OCI-LY7 (cell line): ENCODE data around the gene GALM. TPM values are rescaled to one million over a fixed set of nuclear protein-coding genes. Genes with fewer than 3 reads are reported as not detected.

Source experiments
- BruUV-seq: library from RNA; stranded (reverse); fragments of 400-500 nt; replicated peaks from 2 replicates; lab custom pipeline; 2021; lab: Mats Ljungman, UMichigan
- CTCF ChIA-PET: fragments of 300-600 bp; sonication (Branson Sonifier 250); formaldehyde crosslinking; loops from one replicate; lab custom pipeline; 2022; ENCODE audit warnings: antibody characterized with exemption; ENCODE audit not compliant: unreplicated experiment; lab: Charles Lee
- POLR2A ChIA-PET: fragments of 300-600 bp; sonication (Branson Sonifier 250); formaldehyde crosslinking; loops from one replicate; lab custom pipeline; 2022; ENCODE audit warnings: antibody characterized with exemption; lab: Charles Lee
- DNase-seq: peaks from one replicate; pipeline ENCODE4 v3.0.0-alpha.2; 2015; ENCODE audit warnings: low spot score
- H2AFZ ChIP-seq: fragments of 200-600 bp; sonication (generic), shearing (Covaris generic); 2 replicates; pipeline ENCODE4 v1.6.1; 2014; ENCODE audit warnings: mild to moderate bottlenecking, antibody characterized with exemption, low read length, moderate library complexity
- H3K27ac ChIP-seq: fragments of 200-600 bp; sonication (generic); 2 replicates; pipeline ENCODE4 v1.5.1; 2014; ENCODE audit warnings: mixed run types, low read depth, mild to moderate bottlenecking, moderate library complexity, low read length, inconsistent platforms; ENCODE audit not compliant: poor library complexity, severe bottlenecking
- H3K36me3 ChIP-seq: fragments of 200-600 bp; sonication (generic); 2 replicates; pipeline ENCODE4 v1.6.1; 2014; ENCODE audit warnings: mild to moderate bottlenecking, antibody characterized with exemption, low read length, moderate library complexity, mixed read lengths; ENCODE audit not compliant: insufficient read depth
- H3K4me1 ChIP-seq: fragments of 200-600 bp; sonication (generic); 2 replicates; pipeline ENCODE4 v1.5.1; 2014; ENCODE audit warnings: mild to moderate bottlenecking, low read length; ENCODE audit not compliant: insufficient read depth, poor library complexity, severe bottlenecking
- H3K4me2 ChIP-seq: fragments of 200-600 bp; sonication (generic); 2 replicates; pipeline ENCODE4 v1.6.1; 2014; ENCODE audit warnings: mild to moderate bottlenecking, low read length
- H3K4me3 ChIP-seq: fragments of 200-600 bp; sonication (generic); 2 replicates; pipeline ENCODE4 v1.5.1; 2014; ENCODE audit warnings: mild to moderate bottlenecking, low read depth, low read length; ENCODE audit not compliant: poor library complexity, severe bottlenecking
- H3K79me2 ChIP-seq: fragments of 200-600 bp; sonication (generic); 2 replicates; pipeline ENCODE4 v1.6.1; 2016; ENCODE audit warnings: low read depth, mild to moderate bottlenecking, low read length, moderate library complexity, mixed read lengths; ENCODE audit not compliant: insufficient read depth
- H3K9me2 ChIP-seq: fragments of 200-600 bp; sonication (generic); 2 replicates; pipeline ENCODE4 v1.6.1; 2016; ENCODE audit warnings: mild to moderate bottlenecking, low read length, mixed read lengths; ENCODE audit not compliant: insufficient read depth
- H3K9me3 ChIP-seq: fragments of 200-600 bp; sonication (generic); 2 replicates; pipeline ENCODE4 v1.6.1; 2014; ENCODE audit warnings: mild to moderate bottlenecking, mixed run types, low read length, mixed read lengths
- H4K20me1 ChIP-seq: fragments of 200-600 bp; sonication (generic); 2 replicates; pipeline ENCODE4 v1.6.1; 2014; ENCODE audit warnings: mild to moderate bottlenecking, antibody characterized with exemption, low read length, moderate library complexity, mixed read lengths; ENCODE audit not compliant: insufficient read depth
- CTCF ChIP-seq: fragments of 200-600 bp; sonication (generic); conservative IDR thresholded peaks from 2 replicates; pipeline ENCODE4 v1.5.1; 2014; ENCODE audit warnings: mild to moderate bottlenecking, antibody characterized with exemption, low read length, moderate library complexity, mixed read lengths
- EZH2phosphoT487 ChIP-seq: fragments of 200-600 bp; sonication (generic); IDR thresholded peaks from 2 replicates; pipeline ENCODE4 v1.6.1; 2018; ENCODE audit warnings: low read depth, borderline replicate concordance, mild to moderate bottlenecking, mixed run types, antibody characterized with exemption, low read length, moderate library complexity, mixed read lengths
- intact Hi-C: fragments of 100-400 bp; cut with micrococcal nuclease; formaldehyde crosslinking; loops from one replicate; pipeline ENCODE4 v1.10.0; 2022; ENCODE audit not compliant: unreplicated experiment
- total RNA-seq, 2 experiments: library from RNA; depleted of rRNA in 1 of 2; stranded (reverse); fragments of >200 nt in 1 of 2; shearing (Covaris generic) in 1 of 2; gene quantifications; 2 replicates each; pipeline ENCODE4 v1.2.3, GENCODE V29; 2014 to 2022

GALM gene
- total RNA-seq, 2 experiments from 2014 or later: 5.5 to 10.8 TPM

DNA sequence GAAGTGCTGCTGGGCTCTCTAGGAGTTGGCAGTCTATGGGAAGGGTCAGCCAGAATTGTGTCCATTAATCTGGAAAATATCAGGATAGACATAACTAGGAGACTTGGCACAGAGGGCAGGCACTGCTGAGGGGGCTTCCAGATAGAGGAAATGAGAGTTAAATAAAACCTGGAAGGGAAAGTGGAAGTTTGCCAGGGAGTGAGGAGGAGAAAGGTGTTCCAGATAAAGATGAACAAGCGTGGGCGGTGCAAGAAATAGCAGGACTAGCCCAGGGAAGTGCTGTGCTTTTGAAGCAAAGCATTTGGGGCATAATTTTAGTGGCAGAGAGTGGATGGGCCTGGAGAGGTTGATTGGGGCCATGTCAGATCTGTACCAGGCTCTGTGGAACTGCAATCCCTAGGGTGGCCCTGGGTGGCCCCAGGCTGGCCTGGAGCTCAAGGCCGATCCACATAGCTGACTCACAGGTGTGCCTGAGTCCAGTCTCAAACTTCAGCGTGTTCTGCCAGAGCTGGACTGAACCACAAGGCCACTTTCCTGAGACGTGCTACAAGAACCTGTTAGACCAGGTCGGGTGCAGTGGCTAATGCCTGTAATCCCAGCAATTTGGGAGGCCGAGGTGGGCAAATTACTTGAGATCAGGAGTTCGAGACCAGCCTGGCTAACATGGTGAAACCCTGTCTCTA lies 26.9 kb downstream of the GALM start:
- no peaks in the 10 kb centered on the region for H3K79me2 ChIP-seq
- POLR2A ChIA-PET: interaction anchor here (0.6 to 1.3 kb wide), 8 partner anchors 11 to 305 kb away, joined by 3 to 6 read pairs (median 4); no protein-coding TSS in a partner anchor
- no peak for DNase-seq
- H3K27ac ChIP-seq: no peak overlapping the region
- H3K4me2 ChIP-seq: no peak overlapping the region
- H3K9me2 ChIP-seq: no peaks in the 10 kb centered on the region
- CTCF ChIA-PET: no interaction called here
- no peak overlapping the region for H3K4me3 ChIP-seq
- TF ChIP-seq CTCF (no peak), EZH2phosphoT487 (no peak)
- peaks cover 4% of the 10 kb centered on the region for H3K4me1 ChIP-seq
- intact Hi-C loops: no loop called here
- no peaks in the 10 kb centered on the region for H4K20me1 ChIP-seq
- H3K9me3 ChIP-seq: no peaks in the 10 kb centered on the region
- BruUV-seq: no TSS peak
- H3K36me3 ChIP-seq: no peaks in the 10 kb centered on the region
- H2AFZ ChIP-seq: no peak overlapping the region

DNA sequence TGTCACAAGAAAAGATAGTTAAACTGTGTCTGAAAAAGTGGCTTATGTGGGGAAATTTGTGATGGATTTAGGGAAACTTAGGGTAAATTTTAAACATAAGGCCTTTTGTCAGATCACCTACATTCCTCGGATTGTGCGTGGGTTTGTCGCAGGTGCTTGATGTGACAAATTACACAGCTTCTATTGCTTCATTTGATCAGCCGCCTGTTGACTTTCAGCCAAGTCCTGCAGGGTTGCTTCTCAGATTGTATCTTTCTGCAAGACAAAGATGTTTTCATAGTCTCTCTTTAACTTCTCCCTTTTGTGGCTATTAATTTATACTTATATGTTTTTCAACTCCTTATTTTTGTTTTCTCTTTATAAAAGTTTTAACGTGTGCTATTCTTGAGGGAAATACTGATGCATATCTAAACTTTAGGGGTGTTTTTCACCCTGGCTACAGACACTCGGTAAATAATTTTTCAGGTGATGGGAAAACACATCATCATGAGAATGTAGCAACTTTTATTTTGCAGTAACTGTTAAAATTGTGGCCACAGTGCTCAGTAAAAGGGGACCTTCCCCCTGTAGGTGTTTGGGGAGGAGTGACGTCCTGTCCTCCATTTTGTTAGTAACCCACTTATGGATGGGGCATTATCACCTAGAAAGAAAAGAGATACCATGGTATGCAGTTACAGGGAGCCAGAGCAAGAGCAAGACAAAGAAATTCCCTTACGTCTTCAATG lies 31.4 kb downstream of the GALM start:
- Histone ChIP-seq H3K4me1 (peaks cover 4% of the 10 kb centered on the region), H3K79me2 (no peaks in the 10 kb centered on the region), H3K4me2 (no peak overlapping the region), H3K27ac (no peak overlapping the region), H3K36me3 (no peaks in the 10 kb centered on the region), H3K4me3 (no peak overlapping the region), H2AFZ (no peak overlapping the region), H3K9me2 (no peaks in the 10 kb centered on the region), H4K20me1 (no peaks in the 10 kb centered on the region), H3K9me3 (no peaks in the 10 kb centered on the region)
- CTCF ChIA-PET: no interaction called here
- POLR2A ChIA-PET: no interaction called here
- BruUV-seq: no TSS peak
- intact Hi-C loops: no loop called here
- DNase-seq: no peak
- no peak for TF ChIP-seq CTCF
- no peak for TF ChIP-seq EZH2phosphoT487
